Keratinocyte (primary cell): ENCODE measurements around the gene STAG1.

Source experiments
- CTCF ChIP-seq, 3 experiments: IDR thresholded peaks in 1 of 3; conservative IDR thresholded peaks in 1 of 3; optimal IDR thresholded peaks in 1 of 3; 2 replicates in 2 of 3; 3 replicates in 1 of 3; pipeline versions ENCODE3 to v1.5.1; 2011; ENCODE audit warnings: low read length in 3 of 3, mild to moderate bottlenecking in 3 of 3, moderate library complexity in 2 of 3, control low read depth in 1 of 3, inconsistent platforms in 1 of 3; ENCODE audit not compliant: insufficient read depth in 2 of 3; ENCODE audit errors: extremely low read depth in 1 of 3
- EZH2 ChIP-seq: IDR thresholded peaks from one replicate; pipeline ENCODE4 v1.6.1; 2012; ENCODE audit warnings: inconsistent platforms, mild to moderate bottlenecking, low read length, moderate library complexity

GRCh38 chr3:136626493-136626892 lies 125.7 kb downstream of the STAG1 start:
- no peak for TF ChIP-seq CTCF (optimal IDR thresholded peaks at IDR 0.05 in 1 of 3, IDR thresholded peaks at IDR 0.05 in 1 of 3, conservative IDR thresholded peaks at IDR 0.05 in 1 of 3; ENCODE audit: extremely low read depth in 1 of 3, insufficient read depth in 2 of 3, low read length in 3 of 3)
- TF ChIP-seq EZH2: no peak
